ENCODE data around the gene FAR1.

The FAR1 gene

DNA sequence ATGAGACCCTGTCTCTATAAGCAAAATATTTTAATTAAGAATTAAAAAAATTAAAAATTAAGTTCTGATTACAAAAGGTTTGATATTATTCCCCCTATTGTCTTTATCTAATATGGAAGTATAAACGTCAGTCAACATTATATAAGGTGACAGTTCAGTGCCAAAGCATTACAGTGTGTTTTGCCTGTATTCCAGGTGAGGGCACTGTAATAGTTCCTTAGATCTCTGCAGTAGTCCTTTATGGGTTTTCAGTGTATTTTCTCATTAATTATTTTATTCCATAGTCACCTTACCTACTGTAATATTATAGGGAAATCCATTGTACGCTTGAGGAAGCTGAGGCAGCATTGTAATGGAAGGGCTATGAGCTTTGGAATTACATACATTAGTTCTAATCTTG, 33.0 kb downstream of the FAR1 start:
- no peak for TF ChIP-seq CTCF (IDR thresholded peaks at IDR 0.05; ENCODE audit: low read depth, low read length)
- H3K4me3 ChIP-seq (replicated peaks in 1 of 2; ENCODE audit: low read depth in 2 of 2, low read length in 2 of 2): no peak overlapping the region
- DNase-seq (ENCODE audit: low read depth in 2 of 2): no peak

GRCh38 chr11:13702071-13702470, 33.6 kb downstream of the FAR1 start:
- no peak for TF ChIP-seq CTCF (IDR thresholded peaks at IDR 0.05; ENCODE audit: low read depth, low read length)
- DNase-seq (ENCODE audit: low read depth in 2 of 2): no peak

DNA sequence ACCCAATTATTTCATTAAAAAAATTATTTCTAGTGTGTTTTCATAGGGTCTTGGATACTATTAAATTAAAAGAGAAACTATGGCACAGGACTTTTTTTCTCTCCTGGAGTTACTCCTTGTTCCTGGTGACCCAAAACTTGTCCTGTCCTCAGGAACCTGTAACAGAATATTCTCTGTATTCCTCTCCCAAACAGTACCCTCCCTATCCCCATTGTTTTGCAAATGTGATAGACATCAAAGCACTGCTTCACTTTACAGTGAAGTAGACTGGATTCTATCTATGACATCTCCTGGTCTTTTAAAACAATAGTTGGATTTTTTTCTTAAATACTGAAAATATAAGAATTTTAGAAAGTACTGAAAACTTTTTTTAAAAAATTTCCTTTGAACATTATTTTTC, 37.2 kb downstream of the FAR1 start:
- TF ChIP-seq CTCF (IDR thresholded peaks at IDR 0.05; ENCODE audit: low read depth, low read length): no peak
- DNase-seq (ENCODE audit: low read depth in 2 of 2): no peak
- no peak overlapping the region for H3K4me3 ChIP-seq (replicated peaks in 1 of 2; ENCODE audit: low read depth in 2 of 2, low read length in 2 of 2)

More at GRCh38 chr11:13702071-13702470, 33.6 kb downstream of the FAR1 start:
- no peak overlapping the region for H3K4me3 ChIP-seq (replicated peaks in 1 of 2; ENCODE audit: low read depth in 2 of 2, low read length in 2 of 2)

DNA sequence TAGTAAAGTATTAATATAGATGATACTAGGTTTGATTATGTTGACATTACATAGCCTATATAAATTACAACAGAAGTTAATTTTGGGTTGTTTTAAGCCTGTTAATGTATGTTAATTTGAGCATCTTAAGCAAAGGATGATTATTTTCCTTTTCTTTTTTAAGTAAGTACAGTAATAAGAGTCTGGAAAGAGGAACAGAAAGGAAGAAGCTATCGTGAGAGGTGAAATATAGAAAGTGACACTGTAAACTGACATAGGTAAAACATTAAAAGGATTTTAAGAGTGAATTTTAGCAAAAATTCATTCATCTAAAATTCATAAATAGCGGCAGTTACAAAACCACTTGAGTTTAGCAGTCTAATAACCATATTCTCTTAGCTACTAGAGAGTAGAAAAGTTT, 45.5 kb downstream of the FAR1 start:
- no peak for DNase-seq (ENCODE audit: low read depth in 2 of 2)
- TF ChIP-seq CTCF (IDR thresholded peaks at IDR 0.05; ENCODE audit: low read depth, low read length): no peak
- H3K4me3 ChIP-seq (replicated peaks in 1 of 2; ENCODE audit: low read depth in 2 of 2, low read length in 2 of 2): no peak overlapping the region

DNA sequence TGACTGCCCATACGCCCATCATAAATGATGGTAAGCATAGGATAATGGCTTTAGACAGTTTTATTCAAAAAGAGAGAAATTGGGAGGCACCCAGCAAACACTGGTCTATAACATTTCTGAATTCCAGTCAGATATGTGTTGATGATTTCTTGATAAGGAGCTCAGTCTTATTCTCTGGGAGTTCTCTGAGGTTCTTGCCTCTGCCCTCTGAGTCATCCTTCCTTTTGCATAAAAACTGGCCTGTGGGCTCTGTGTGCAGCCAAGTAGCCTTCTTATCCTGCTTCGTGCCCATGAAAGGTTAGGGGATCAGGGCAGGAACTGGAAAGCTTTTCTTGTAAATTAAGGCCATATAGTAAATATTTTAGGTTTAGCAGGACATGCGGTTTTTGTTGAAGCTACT, 48.9 kb downstream of the FAR1 start:
- no peak overlapping the region for H3K4me3 ChIP-seq (replicated peaks in 1 of 2; ENCODE audit: low read depth in 2 of 2, low read length in 2 of 2)
- no peak for TF ChIP-seq CTCF (IDR thresholded peaks at IDR 0.05; ENCODE audit: low read depth, low read length)
- DNase-seq (ENCODE audit: low read depth in 2 of 2): peak; percentile 74 to 82

DNA sequence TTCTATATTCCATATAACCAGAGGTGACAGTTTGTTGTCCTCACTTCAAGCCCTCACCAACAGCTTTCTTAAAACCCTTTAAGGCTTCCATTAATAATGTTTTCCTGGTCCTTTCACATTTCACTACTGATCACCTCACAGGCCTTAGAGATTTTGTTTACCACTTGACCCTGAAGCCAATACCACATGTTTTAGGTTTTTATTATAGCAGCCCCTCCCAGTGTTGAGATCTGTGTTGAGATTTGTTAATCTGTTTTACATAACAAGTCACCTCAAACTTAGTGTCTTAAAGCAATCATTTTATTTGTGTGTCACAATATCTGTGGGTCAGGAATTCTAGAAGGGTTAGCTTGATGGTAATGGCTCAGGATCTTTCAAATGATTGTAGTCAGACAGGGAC, 49.9 kb downstream of the FAR1 start:
- no peak for DNase-seq (ENCODE audit: low read depth in 2 of 2)
- no peak for TF ChIP-seq CTCF (IDR thresholded peaks at IDR 0.05; ENCODE audit: low read depth, low read length)
- H3K4me3 ChIP-seq (replicated peaks in 1 of 2; ENCODE audit: low read depth in 2 of 2, low read length in 2 of 2): no peak overlapping the region

GRCh38 chr11:13720940-13721339, 52.5 kb downstream of the FAR1 start:
- TF ChIP-seq CTCF (IDR thresholded peaks at IDR 0.05; ENCODE audit: low read depth, low read length): no peak
- H3K4me3 ChIP-seq (replicated peaks in 1 of 2; ENCODE audit: low read depth in 2 of 2, low read length in 2 of 2): no peak overlapping the region
- DNase-seq (ENCODE audit: low read depth in 2 of 2): peak in 1 of 2 donors; percentile 12
